Cardiac fibroblast (primary cell): ENCODE data around the gene ALK.

Experiments
- DNase-seq, 2 donors: peaks; one replicate each; pipeline versions ENCODE4 v3.0.0 to v3.0.0-alpha.2; 2010; ENCODE audit warnings: low read depth in 2 of 2
- H3K4me3 ChIP-seq, 2 donors: replicated peaks in 1 of 2; 1 replicate in 1 of 2; 2 replicates in 1 of 2; pipeline ENCODE4 v1.5.1; 2011; ENCODE audit warnings: low read depth in 2 of 2, low read length in 2 of 2, mild to moderate bottlenecking in 2 of 2, moderate library complexity in 1 of 2
- TF ChIP-seq, protein P1 (sequence below): IDR thresholded peaks from one replicate; pipeline ENCODE4 v1.5.1; 2011; ENCODE audit warnings: low read depth, mild to moderate bottlenecking, low read length, inconsistent platforms

The ALK gene

DNA sequence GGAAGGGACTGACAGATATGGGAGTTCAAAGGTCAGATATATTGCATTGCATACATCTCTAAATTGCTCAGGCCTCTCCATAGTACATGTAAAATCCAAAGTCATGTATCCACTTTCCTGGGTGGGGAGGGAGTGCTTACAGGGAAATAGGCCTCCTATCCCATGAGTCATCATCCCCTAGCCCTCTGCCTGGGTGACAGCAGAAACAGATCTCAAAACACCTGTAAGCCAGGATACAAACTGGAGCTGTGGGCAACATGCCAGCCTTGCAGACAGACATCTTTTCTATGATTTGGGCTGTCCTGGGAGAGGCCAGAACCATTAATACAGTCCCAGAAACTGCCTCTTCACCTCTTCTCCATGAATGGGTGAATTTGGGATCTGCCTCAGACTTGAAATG is 4.8 kb downstream of the ALK start:
- H3K4me3 ChIP-seq = no peak overlapping the region
- no peak for DNase-seq
- TF ChIP-seq, protein P1, sequence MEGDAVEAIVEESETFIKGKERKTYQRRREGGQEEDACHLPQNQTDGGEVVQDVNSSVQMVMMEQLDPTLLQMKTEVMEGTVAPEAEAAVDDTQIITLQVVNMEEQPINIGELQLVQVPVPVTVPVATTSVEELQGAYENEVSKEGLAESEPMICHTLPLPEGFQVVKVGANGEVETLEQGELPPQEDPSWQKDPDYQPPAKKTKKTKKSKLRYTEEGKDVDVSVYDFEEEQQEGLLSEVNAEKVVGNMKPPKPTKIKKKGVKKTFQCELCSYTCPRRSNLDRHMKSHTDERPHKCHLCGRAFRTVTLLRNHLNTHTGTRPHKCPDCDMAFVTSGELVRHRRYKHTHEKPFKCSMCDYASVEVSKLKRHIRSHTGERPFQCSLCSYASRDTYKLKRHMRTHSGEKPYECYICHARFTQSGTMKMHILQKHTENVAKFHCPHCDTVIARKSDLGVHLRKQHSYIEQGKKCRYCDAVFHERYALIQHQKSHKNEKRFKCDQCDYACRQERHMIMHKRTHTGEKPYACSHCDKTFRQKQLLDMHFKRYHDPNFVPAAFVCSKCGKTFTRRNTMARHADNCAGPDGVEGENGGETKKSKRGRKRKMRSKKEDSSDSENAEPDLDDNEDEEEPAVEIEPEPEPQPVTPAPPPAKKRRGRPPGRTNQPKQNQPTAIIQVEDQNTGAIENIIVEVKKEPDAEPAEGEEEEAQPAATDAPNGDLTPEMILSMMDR = no peak

DNA sequence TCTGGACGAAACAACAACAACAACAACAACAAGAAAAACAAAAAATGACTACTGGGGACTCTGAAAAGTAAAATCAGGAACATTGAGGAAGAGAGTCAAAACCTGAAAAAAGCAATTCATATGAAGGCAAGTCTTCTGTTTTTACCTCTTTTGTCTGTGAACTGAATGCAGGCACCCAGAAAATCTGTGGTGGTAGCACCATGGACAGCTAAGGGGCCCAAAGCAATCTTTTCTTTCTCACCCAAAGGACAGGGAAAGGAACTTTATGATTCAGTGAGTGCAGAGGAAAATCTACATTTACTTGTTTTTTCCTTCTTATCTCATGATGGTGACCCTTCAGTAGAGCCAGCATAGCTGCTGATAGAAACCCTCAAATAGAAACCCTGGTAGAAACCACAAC is 10.4 kb downstream of the ALK start:
- DNase-seq = no peak
- TF ChIP-seq, protein P1 = no peak
- no peak overlapping the region for H3K4me3 ChIP-seq

DNA sequence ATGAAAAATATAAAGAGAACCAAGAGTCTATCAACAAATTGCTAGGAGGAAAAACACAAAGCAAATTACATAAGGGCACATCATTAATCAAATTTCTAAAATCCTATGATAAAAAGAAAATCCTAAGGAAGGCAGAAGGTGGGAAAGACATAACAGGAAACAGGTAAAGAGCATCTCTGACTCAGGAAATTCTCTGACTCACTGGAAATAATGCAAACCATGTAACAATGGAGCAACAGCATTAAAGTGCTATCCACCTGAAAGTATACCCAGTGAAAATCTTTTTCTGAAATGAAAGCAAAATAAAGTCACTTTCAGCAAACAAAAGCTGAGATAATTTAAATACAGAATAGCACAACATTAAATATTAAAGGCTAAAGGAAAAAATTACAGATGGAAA is 10.9 kb downstream of the ALK start:
- no peak for DNase-seq
- TF ChIP-seq, protein P1 = no peak
- no peak overlapping the region for H3K4me3 ChIP-seq

DNA sequence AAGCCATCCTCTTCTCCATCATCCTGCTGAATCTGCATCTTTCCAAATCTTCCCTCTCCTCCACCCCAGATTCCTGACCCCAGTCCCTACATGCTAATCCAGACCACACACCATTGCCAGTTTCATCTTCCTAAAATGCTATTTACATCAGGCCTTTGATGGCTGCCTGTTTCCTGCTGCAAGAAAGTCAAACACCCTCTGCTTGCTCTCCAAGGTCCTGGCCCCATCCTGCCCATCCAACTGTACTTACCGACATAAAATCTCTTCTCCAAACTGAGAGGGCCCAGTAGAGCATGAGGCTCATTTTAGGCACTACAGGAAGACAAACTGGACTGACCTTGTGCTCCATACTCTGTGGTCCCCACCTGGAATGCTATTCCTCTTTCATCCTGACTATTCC is 19.0 kb downstream of the ALK start:
- TF ChIP-seq, protein P1 = no peak
- no peak overlapping the region for H3K4me3 ChIP-seq
- no peak for DNase-seq

DNA sequence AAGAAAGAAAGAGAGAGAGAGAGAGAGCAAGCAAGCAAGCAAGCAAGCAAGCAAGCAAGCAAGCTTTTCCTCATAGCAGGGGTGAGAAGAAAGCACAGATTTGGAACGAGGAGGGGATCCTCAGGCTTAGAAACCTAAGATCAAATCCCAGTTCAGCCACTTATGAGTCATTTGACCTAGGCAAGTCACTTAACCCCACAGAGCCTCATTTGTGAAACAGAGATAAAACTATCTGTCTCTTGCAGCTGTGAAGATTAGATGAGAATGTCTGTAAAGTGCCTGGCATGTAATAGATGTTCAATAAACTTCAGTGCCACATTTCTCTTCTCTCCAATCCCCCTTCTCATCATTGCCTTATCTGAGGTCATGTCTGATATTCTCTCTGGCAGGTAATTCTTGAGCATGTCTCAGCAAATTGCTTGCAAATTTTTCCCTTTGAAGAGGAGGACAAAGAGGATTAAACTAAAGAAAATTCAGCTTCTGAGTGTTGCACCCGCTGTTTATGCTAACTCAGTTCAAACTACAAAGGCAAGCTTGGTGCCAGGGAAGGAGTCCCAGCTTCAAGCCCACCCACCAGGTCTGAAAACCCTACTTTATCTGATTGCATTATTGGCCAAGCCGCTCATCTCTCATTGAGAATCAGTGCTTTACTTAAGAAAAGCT is 20.3 kb downstream of the ALK start:
- H3K4me3 ChIP-seq = no peak overlapping the region
- DNase-seq = no peak
- TF ChIP-seq, protein P1 = no peak

DNA sequence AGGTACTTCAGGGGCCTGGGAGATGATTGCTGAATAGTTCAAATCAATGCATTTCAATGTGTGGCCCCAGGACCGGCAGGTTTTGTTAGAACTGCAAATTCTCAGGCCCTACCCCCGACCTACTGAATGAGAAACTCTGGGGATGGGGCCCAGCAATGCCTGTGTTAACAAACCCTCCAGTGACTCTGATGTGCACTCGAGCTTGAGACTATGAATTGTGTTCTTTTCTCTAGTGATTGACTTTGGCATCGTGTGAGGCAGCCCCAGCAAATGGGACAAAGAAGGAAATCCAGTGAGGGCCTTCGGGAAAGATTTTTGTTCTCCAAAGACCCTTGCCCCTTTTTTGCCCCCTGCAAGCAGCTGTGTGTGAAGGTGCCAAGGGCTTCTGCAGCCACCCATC is 22.4 kb downstream of the ALK start:
- DNase-seq = no peak
- TF ChIP-seq, protein P1 = no peak
- no peak overlapping the region for H3K4me3 ChIP-seq
